ENCODE data around the gene CALHM6. TPM values are rescaled to one million over a fixed set of nuclear protein-coding genes. Genes with fewer than 3 reads are reported as not detected.

The CALHM6 gene
- total RNA-seq, 1 donor from 2014 or later: 3.6 TPM

DNA sequence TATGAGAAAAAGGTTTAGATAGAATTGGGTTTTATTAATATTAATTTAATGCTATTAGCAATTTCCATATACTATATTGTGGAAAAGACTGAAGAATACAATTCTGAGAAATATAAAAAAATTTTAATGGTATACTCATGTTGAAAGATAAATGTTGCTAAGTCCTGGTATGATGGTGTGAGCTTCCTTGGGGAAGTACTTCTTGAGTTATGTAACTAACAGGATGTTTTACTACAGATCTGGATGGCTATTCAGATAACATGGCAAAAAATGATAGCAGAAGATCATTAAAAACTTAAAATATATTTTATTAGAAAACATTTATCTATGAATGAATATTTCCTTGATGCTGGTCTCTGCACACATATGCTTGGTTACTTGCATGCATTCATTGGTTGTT is 23.5 kb upstream of the CALHM6 start:
- TF ChIP-seq, protein P1, sequence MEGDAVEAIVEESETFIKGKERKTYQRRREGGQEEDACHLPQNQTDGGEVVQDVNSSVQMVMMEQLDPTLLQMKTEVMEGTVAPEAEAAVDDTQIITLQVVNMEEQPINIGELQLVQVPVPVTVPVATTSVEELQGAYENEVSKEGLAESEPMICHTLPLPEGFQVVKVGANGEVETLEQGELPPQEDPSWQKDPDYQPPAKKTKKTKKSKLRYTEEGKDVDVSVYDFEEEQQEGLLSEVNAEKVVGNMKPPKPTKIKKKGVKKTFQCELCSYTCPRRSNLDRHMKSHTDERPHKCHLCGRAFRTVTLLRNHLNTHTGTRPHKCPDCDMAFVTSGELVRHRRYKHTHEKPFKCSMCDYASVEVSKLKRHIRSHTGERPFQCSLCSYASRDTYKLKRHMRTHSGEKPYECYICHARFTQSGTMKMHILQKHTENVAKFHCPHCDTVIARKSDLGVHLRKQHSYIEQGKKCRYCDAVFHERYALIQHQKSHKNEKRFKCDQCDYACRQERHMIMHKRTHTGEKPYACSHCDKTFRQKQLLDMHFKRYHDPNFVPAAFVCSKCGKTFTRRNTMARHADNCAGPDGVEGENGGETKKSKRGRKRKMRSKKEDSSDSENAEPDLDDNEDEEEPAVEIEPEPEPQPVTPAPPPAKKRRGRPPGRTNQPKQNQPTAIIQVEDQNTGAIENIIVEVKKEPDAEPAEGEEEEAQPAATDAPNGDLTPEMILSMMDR (IDR thresholded peaks at IDR 0.05): no peak

DNA sequence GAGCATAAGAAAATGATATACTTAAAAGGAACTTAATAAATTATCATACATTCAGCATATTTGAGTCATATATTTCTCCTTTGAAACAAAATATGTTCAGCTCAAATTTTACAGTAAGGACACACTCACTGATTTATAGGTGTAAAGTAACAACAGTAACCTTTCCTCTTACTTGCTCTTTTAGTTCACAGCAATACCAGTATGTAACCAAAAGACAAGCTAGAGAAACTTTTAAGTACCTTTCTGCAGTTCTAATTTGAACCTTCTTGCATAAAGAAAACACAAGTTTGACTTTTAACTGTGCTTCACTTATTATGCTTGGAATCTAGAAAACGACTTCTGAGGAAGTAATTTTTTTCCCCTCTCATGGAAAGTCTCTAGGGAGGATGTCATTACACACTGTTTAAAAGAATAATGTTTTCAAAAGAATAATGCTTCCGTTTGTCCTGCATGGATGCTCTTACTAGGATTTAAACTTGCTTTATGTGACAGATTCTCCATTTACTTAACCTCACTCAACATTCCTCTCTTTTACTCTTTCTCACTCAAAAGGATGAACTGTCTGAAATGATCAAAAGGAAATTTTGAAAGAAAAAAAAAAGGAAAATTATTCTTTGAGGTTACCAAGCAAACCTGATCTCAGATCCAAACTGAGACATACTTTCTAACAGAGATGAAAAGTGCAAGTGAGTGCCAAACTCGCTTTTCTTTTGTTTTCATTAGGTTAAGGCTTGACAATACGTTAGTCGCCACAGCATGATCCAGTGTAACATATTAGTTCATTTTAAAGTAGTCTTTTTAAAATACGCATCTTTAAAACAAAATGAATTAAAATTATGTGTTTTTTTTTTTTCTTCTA is 22.4 kb upstream of the CALHM6 start:
- no peaks in the 10 kb centered on the region for H3K27me3 Mint-ChIP-seq (ENCODE audit: low read depth)
- H3K4me1 Mint-ChIP-seq (ENCODE audit: low read depth): peaks cover 57% of the 10 kb centered on the region
- TF ChIP-seq, protein P1 (IDR thresholded peaks at IDR 0.05): no peak
- no peak for DNase-seq (ENCODE audit: low spot score)
- H3K9me3 Mint-ChIP-seq (ENCODE audit: low read depth): no peaks in the 10 kb centered on the region
- H3K36me3 Mint-ChIP-seq (ENCODE audit: low read depth): peaks cover 14% of the 10 kb centered on the region
- peak overlapping the region; percentile 6 for H3K4me3 Mint-ChIP-seq (ENCODE audit: unreplicated experiment)
- H3K27ac Mint-ChIP-seq (ENCODE audit: unreplicated experiment): peak overlapping the region; percentile 88

More for the DNA sequence above, 23.5 kb upstream of the CALHM6 start:
- Mint-ChIP-seq H3K27me3 (ENCODE audit: low read depth) (no peaks in the 10 kb centered on the region), H3K4me1 (ENCODE audit: low read depth) (peaks cover 46% of the 10 kb centered on the region), H3K36me3 (ENCODE audit: low read depth) (peaks cover 18% of the 10 kb centered on the region), H3K27ac (ENCODE audit: unreplicated experiment) (no peak overlapping the region), H3K9me3 (ENCODE audit: low read depth) (no peaks in the 10 kb centered on the region), H3K4me3 (ENCODE audit: unreplicated experiment) (no peak overlapping the region)
- no peak for DNase-seq (ENCODE audit: low spot score)

DNA sequence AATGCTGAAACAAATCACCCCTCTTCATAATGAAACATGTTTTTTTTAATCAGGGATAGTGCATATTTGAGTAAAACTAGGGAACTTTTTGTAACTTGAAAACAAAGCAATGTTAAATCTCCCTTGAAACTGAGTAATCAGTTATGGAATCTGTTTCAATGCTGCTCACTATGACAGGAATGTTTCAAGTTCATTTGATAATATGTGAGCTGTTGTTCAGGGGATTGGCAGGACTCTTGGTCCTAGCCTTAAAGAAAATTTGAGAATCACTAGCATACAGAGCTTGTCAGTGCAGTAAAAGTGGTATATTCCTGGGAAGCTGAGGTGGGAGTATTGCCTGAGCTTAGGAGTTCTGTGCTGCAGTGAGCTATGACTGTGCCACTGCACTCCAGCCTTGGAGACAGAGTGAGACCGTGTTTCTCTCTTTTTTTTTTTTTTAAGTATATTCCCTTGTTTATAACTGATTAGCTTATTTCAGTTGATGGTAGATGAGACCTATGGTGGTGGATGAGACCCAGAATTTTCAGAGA is 21.6 kb upstream of the CALHM6 start:
- peak overlapping the region; percentile 88 for H3K27ac Mint-ChIP-seq (ENCODE audit: unreplicated experiment)
- H3K9me3 Mint-ChIP-seq (ENCODE audit: low read depth): no peaks in the 10 kb centered on the region
- TF ChIP-seq, protein P1 (IDR thresholded peaks at IDR 0.05): no peak
- H3K4me1 Mint-ChIP-seq (ENCODE audit: low read depth): peaks cover 65% of the 10 kb centered on the region
- H3K36me3 Mint-ChIP-seq (ENCODE audit: low read depth): peaks cover 14% of the 10 kb centered on the region
- H3K27me3 Mint-ChIP-seq (ENCODE audit: low read depth): no peaks in the 10 kb centered on the region
- no peak for DNase-seq (ENCODE audit: low spot score)
- peak overlapping the region; percentile 6 for H3K4me3 Mint-ChIP-seq (ENCODE audit: unreplicated experiment)

DNA sequence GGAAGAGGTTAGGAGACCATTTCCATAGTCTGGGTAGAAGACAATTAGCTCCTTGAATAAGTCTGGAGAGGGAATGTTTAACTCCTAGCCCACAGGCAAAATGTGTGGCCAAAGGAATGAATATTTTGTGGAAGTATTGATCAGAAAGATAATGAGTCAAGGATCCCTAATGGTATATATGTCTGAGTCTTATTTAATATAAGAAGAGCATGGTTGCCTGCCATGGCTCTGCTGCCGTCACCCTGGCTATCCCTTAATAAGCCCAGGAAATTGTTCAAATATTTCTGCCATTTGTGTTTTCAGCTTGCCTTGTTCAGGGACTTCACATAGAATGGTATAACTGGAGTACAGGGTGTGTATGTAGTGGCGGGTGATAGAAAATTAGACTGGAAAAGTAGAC is 18.1 kb upstream of the CALHM6 start:
- H3K27me3 Mint-ChIP-seq (ENCODE audit: low read depth): no peaks in the 10 kb centered on the region
- peak overlapping the region; percentile 82 for H3K27ac Mint-ChIP-seq (ENCODE audit: unreplicated experiment)
- no peak overlapping the region for H3K4me3 Mint-ChIP-seq (ENCODE audit: unreplicated experiment)
- TF ChIP-seq, protein P1 (IDR thresholded peaks at IDR 0.05): no peak
- H3K4me1 Mint-ChIP-seq (ENCODE audit: low read depth): peaks cover 84% of the 10 kb centered on the region
- H3K36me3 Mint-ChIP-seq (ENCODE audit: low read depth): no peaks in the 10 kb centered on the region
- no peak for DNase-seq (ENCODE audit: low spot score)
- no peaks in the 10 kb centered on the region for H3K9me3 Mint-ChIP-seq (ENCODE audit: low read depth)

DNA sequence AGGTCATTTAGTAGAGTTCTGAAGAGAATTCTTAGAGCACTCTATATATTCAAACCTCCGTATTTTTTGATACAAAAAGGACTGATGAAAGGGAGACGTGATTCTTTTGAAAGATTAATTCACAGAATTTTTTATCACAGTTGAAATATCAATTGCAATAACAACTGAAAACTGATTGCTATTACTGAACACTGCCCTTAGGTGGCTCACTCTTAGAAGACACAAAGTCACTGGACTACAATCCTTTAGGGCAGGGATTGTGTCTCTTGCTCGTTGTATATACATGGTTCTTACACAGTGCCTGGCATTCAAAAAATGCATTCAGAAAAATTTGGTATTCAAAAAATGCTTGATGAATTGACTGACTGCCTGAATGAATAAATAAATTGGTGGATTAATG is 17.1 kb upstream of the CALHM6 start:
- Mint-ChIP-seq H3K36me3 (ENCODE audit: low read depth) (no peaks in the 10 kb centered on the region), H3K4me1 (ENCODE audit: low read depth) (peaks cover 78% of the 10 kb centered on the region), H3K9me3 (ENCODE audit: low read depth) (no peaks in the 10 kb centered on the region), H3K4me3 (ENCODE audit: unreplicated experiment) (no peak overlapping the region), H3K27ac (ENCODE audit: unreplicated experiment) (peak overlapping the region; percentile 82), H3K27me3 (ENCODE audit: low read depth) (no peaks in the 10 kb centered on the region)
- no peak for DNase-seq (ENCODE audit: low spot score)
- TF ChIP-seq, protein P1 (IDR thresholded peaks at IDR 0.05): peak; percentile 79
